A549 (cell line): ENCODE data around the gene CBX3.

Experiments
- BCL3 ChIP-seq: fragments of >200 bp; sonication (Bioruptor Twin); formaldehyde crosslinking; IDR thresholded peaks from 3 replicates; pipeline ENCODE4 v1.6.1; 2016
- CEBPB ChIP-seq, 2 experiments: fragments of >200 bp in 1 of 2; sonication (Bioruptor Twin) in 1 of 2; formaldehyde crosslinking in 1 of 2; IDR thresholded peaks; 2 replicates each; pipeline ENCODE4 v1.6.1; 2012 to 2016
- CTCF ChIP-seq: fragments of >200 bp; sonication (Bioruptor Twin); formaldehyde crosslinking; IDR thresholded peaks from 3 replicates; pipeline ENCODE4 v1.5.1; 2016
- EP300 ChIP-seq, 2 experiments: fragments of >200 bp; sonication (Bioruptor Twin); formaldehyde crosslinking; IDR thresholded peaks; 2 replicates in 1 of 2; 3 replicates in 1 of 2; pipeline ENCODE4 v1.6.1; 2016 to 2017
- FOSL2 ChIP-seq, 2 experiments: fragments of 450-650 bp in 1 of 2; fragments of >200 bp in 1 of 2; sonication (Bioruptor Twin) in 1 of 2; formaldehyde crosslinking; IDR thresholded peaks; 2 replicates each; pipeline versions ENCODE4 v1.5.0 to v1.6.1; 2016 to 2020; ENCODE audit warnings: mild to moderate bottlenecking in 1 of 2, moderate library complexity in 1 of 2
- JUNB ChIP-seq: fragments of >200 bp; sonication (Bioruptor Twin); formaldehyde crosslinking; IDR thresholded peaks from 2 replicates; pipeline ENCODE4 v1.6.1; 2016
- POLR2A ChIP-seq: IDR thresholded peaks from 2 replicates; pipeline ENCODE4 v1.6.1; 2012; ENCODE audit warnings: mild to moderate bottlenecking, low read length
- RARB ChIP-seq: fragments of 250-450 bp; sonication (Bioruptor Pico); IDR thresholded peaks from 2 replicates; pipeline ENCODE4 v1.8.0; 2021; ENCODE audit warnings: mild to moderate bottlenecking, moderate library complexity
- RCOR1 ChIP-seq: fragments of 150-350 bp; IDR thresholded peaks from 2 replicates; pipeline ENCODE4 v1.6.1; 2014; ENCODE audit warnings: antibody characterized with exemption, low read length, low read depth
- REST ChIP-seq: fragments of 200-600 bp; sonication (generic); IDR thresholded peaks from 2 replicates; pipeline ENCODE4 v1.6.1; 2016; ENCODE audit warnings: antibody characterized with exemption, mild to moderate bottlenecking, moderate library complexity
- SREBF2 ChIP-seq: fragments of 450-650 bp; IDR thresholded peaks from 2 replicates; pipeline ENCODE4 v1.6.1; 2014; ENCODE audit warnings: mild to moderate bottlenecking, moderate library complexity

GRCh38 chr7:26197153-26198115 is 4.1 kb upstream of the CBX3 start:
- TF ChIP-seq CTCF: no peak
- TF ChIP-seq CEBPB (IDR thresholded peaks at IDR 0.05): no peak
- TF ChIP-seq REST: no peak
- no peak for TF ChIP-seq EP300 (IDR thresholded peaks at IDR 0.05)
- TF ChIP-seq POLR2A: no peak
- no peak for TF ChIP-seq BCL3
- TF ChIP-seq SREBF2: no peak
- TF ChIP-seq RARB: no peak
- TF ChIP-seq JUNB: no peak
- TF ChIP-seq RCOR1: no peak
- TF ChIP-seq FOSL2 (IDR thresholded peaks at IDR 0.05): no peak
- no peak for TF ChIP-seq FOSL2 (CRISPR knock-in tag; IDR thresholded peaks at IDR 0.05)
